ENCODE data around the gene C1orf115. TPM values are rescaled to one million over a fixed set of nuclear protein-coding genes. Genes with fewer than 3 reads are reported as not detected.
"Not testable (repeated sequence)": the region's sequence is repeated elsewhere in the genome, so short reads cannot be mapped to it uniquely, and the experiment has no call there.

The C1orf115 gene
- total RNA-seq, 4 donors from 2014 or later: 2.2 to 6.7 (median 4.6) TPM

DNA sequence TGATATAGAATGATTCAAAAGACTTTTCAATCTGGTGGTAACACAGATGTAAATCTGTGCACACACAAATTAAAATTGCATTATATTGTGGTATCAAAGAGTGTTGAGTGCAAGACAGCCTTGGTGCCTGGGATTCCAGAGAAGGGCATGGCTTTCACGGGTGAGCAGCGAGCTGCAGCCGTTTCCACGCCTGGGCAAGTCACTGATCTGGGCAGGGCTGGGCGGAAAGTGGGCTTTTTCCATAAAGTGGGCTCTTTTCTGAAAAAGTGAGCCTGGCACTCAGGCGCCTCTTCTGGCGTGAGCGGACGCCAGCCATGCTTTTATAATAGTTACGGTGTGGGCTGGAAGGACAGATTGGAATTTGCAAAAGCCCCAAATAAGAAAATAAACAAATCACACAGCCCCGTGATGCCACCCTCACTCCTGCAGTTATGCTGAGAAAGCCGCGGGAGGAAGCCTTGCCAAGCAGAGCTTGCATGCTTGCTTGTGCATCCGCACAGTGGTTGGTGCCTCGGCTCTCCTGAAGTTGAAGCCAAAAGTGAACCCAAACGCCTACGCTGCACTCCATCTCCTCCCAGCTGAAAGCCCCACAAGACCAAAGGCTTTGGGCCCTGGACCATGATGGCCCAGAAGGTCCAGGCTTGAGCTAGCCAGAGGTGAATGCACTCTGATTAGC is 7.1 kb upstream of the C1orf115 start:
- intact Hi-C loops (cut with DNase I; ENCODE audit: low total_unique reads) (no loop called here), in situ Hi-C loops (cut with MboI; ENCODE audit: low sequenced_read_pairs in 4 of 4) (loop anchor here (10.0 kb wide), 2 partner anchors 52 to 92 kb away; no protein-coding TSS in a partner anchor)
- no peaks in the 10 kb centered on the region for H3K9me3 ChIP-seq
- DNase-seq (no peak), ATAC-seq (no peak)
- H3K4me1 ChIP-seq: peaks cover 0 to 5% of the 10 kb centered on the region in 2 donors
- no peak overlapping the region for H3K4me3 ChIP-seq
- no peaks in the 10 kb centered on the region for H3K27me3 ChIP-seq
- H3K27ac ChIP-seq: no peak overlapping the region
- no peaks in the 10 kb centered on the region for H3K36me3 ChIP-seq
- TF ChIP-seq POLR2A (IDR thresholded peaks at IDR 0.05): no peak
- no peak for TF ChIP-seq CTCF (IDR thresholded peaks at IDR 0.05 in 4 of 5, conservative IDR thresholded peaks at IDR 0.05 in 1 of 5)

DNA sequence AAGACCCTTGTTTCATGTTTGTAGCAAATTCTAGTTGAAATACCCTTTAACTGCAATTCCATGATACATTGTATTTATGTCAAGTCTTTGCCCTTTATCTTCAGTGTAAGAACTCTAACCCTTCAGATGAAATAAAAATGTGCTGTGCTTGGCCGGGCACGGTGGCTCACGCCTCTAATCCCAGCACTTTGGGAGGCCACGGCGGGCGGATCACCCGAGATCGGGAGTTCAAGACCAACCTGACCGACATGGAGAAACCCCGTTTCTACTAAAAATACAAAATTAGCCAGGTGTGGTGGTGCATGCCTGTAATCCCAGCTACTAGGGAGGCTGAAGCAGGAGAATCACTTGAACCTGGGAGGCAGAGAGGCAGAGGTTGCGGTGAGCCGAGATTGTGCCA is 6.4 kb upstream of the C1orf115 start:
- DNase-seq; ATAC-seq; H3K4me1 ChIP-seq; H3K27me3 ChIP-seq; intact Hi-C loops (cut with DNase I; ENCODE audit: low total_unique reads); H3K4me3 ChIP-seq; H3K36me3 ChIP-seq; H3K27ac ChIP-seq; H3K9me3 ChIP-seq: not testable (repeated sequence)
- in situ Hi-C loops (cut with MboI; ENCODE audit: low sequenced_read_pairs in 4 of 4): loop anchor here (10.0 kb wide), 2 partner anchors 51 to 91 kb away; no protein-coding TSS in a partner anchor

GRCh38 chr1:220684890-220685289 is 5.3 kb upstream of the C1orf115 start:
- ATAC-seq: no peak
- in situ Hi-C loops (cut with MboI; ENCODE audit: low sequenced_read_pairs in 4 of 4): loop anchor here (5.0 to 10.0 kb wide), 3 partner anchors 50 to 92 kb away; no protein-coding TSS in a partner anchor
- no peak for DNase-seq
- H3K9me3 ChIP-seq: no peaks in the 10 kb centered on the region
- peaks cover 0 to 10% of the 10 kb centered on the region in 2 donors for H3K4me1 ChIP-seq
- H3K36me3 ChIP-seq: no peaks in the 10 kb centered on the region
- no peak for TF ChIP-seq CTCF (IDR thresholded peaks at IDR 0.05 in 4 of 5, conservative IDR thresholded peaks at IDR 0.05 in 1 of 5)
- no peak for TF ChIP-seq POLR2A (IDR thresholded peaks at IDR 0.05)
- H3K27ac ChIP-seq: no peak overlapping the region
- H3K4me3 ChIP-seq: no peak overlapping the region
- H3K27me3 ChIP-seq: no peaks in the 10 kb centered on the region
- intact Hi-C loops (cut with DNase I; ENCODE audit: low total_unique reads): no loop called here

DNA sequence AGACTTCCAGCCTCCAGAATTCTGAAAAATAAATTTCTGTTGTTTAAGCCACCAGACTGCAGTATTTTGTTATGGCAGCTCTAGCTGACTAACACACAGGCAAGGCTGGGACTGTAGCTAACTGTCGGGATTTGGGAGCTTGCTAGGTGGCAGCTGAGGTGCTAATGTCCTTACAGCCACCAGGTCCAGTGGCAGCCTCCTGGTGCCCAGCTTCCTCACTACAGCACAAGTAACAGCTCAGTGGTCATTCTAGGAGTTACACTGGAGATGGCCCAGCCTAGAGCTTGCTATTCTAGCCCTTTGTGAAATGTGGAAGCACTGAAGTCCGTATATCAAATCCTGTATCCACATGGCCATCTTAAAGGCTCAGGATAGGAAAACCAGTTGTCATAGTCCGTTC is 4.3 kb upstream of the C1orf115 start:
- Histone ChIP-seq H3K4me1 (peaks cover 0 to 8% of the 10 kb centered on the region in 2 donors), H3K27me3 (no peaks in the 10 kb centered on the region), H3K27ac (no peak overlapping the region), H3K9me3 (no peaks in the 10 kb centered on the region), H3K36me3 (no peaks in the 10 kb centered on the region), H3K4me3 (no peak overlapping the region)
- no peak for DNase-seq
- in situ Hi-C loops (cut with MboI; ENCODE audit: low sequenced_read_pairs in 4 of 4): loop anchor here (5.0 to 10.0 kb wide), 3 partner anchors 49 to 91 kb away; no protein-coding TSS in a partner anchor
- intact Hi-C loops (cut with DNase I; ENCODE audit: low total_unique reads): no loop called here
- no peak for ATAC-seq
- TF ChIP-seq POLR2A (IDR thresholded peaks at IDR 0.05) (no peak), CTCF (IDR thresholded peaks at IDR 0.05 in 4 of 5, conservative IDR thresholded peaks at IDR 0.05 in 1 of 5) (no peak)

GRCh38 chr1:220687809-220688208 is 2.4 kb upstream of the C1orf115 start:
- Histone ChIP-seq H3K36me3 (no peaks in the 10 kb centered on the region), H3K27ac (no peak overlapping the region), H3K27me3 (no peaks in the 10 kb centered on the region), H3K4me3 (no peak overlapping the region), H3K9me3 (no peaks in the 10 kb centered on the region), H3K4me1 (peaks cover 0 to 10% of the 10 kb centered on the region in 2 donors)
- intact Hi-C loops (cut with DNase I; ENCODE audit: low total_unique reads) (no loop called here), in situ Hi-C loops (cut with MboI; ENCODE audit: low sequenced_read_pairs in 4 of 4) (loop anchor here (5.0 to 10.0 kb wide), 3 partner anchors 47 to 89 kb away; no protein-coding TSS in a partner anchor)
- ATAC-seq (no peak), DNase-seq (no peak)
- TF ChIP-seq CTCF (IDR thresholded peaks at IDR 0.05 in 4 of 5, conservative IDR thresholded peaks at IDR 0.05 in 1 of 5) (no peak), POLR2A (IDR thresholded peaks at IDR 0.05) (no peak)

Data from gastrocnemius medialis (tissue), 4 donors.